GM21786 (cell line): ENCODE data around the gene ALG1.
"Not testable (repeated sequence)": the region's sequence is repeated elsewhere in the genome, so short reads cannot be mapped to it uniquely, and the experiment has no call there.

ENCODE experiments used
- ATAC-seq: cut with Tn5 transposase; IDR thresholded peaks from one replicate; pipeline ENCODE4 v1.9.1; 2021; ENCODE audit not compliant: unreplicated experiment

Gene ALG1

GRCh38 chr16:5044581-5044980, 27.1 kb upstream of the ALG1 start:
- ATAC-seq = not testable (repeated sequence)

GRCh38 chr16:5045499-5046115, 26.0 kb upstream of the ALG1 start:
- no peak for ATAC-seq

GRCh38 chr16:5046914-5047313, 24.7 kb upstream of the ALG1 start:
- ATAC-seq = no peak

- no peak for ATAC-seq
Measured at GRCh38 chr16:5054876-5055865, 16.5 kb upstream of the ALG1 start.

DNA sequence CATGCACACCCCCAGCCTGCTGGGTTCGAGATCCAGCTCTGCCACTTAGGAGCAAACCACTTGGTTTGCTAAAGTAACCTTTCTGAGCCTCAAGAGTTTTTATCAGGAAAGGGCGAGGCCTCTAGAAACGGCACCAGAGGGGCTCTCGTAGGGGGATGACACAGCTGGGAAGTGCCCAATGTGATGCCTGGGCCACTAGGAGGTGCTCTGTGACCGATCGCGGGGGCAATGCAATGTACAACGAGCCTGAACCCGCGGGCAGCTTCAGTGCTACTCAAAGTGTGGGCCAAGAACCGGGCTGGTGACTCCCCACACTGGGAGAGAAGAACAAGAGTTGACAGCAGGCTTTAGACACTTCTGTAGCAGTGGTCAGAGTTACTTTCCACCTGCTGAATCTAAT, 15.3 kb upstream of the ALG1 start:
- ATAC-seq = no peak

GRCh38 chr16:5058476-5058875, 13.2 kb upstream of the ALG1 start:
- ATAC-seq = no peak

DNA sequence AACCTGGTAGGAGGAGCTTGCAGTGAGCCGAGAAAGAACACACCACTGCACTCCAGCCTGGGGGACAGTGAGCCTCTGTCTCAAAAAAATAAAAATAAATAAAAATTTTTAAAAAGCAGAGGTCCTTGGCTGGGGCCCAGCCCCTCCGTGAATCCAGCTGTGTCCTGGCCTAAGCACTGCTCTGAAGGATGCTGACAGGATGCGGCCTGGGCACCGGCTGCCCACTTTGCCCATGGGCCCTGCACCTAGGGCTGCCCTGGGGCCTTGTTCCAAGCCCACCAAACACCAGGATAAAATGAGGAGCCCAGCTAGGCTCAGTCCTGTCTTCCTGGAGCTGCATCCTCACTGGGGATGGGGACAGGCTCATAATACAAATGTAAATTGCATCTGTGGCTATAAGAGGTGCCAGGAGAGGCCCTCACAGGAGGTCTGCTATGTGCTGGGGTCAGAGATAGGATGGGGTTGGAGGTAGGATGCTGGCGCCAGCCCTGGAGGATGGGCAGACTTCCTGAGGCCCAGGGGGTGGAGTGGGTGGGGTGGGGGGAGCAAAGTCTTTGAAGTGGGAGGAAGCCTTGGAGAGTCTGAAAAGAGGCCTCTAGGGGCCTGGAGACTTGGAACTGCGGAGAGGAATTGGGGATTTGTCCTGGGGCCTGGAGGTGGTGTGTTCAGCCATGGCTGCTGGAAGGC, 12.1 kb upstream of the ALG1 start:
- ATAC-seq = no peak

DNA sequence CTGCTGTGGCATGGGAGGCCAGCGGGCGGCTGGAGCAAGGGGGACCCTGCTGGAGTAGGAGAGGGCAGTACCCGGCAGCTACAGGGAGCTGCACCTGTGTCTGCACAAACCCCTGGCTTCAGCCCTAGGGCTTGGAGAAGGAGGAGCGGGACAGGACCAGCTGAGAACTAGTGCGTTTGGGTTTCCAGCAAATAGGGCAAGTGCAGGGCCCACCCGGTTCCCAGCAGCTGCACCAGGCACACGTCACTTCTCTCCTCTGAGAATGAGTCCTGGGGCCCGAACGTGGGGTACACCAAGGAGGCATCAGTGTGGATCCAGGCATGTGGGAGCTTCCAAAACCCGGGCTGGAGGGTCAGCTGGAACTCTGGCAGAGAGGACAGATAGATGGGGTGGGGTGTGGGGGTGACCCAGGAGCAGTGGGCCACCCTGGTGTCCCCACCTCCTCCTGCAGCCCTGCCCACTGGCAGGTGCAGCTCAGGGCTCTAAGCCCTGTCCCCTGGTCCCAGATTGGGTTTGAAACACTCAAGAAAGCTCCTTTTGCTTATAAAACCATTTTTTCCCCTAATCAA, 11.5 kb upstream of the ALG1 start:
- no peak for ATAC-seq

GRCh38 chr16:5062051-5062450, 9.6 kb upstream of the ALG1 start:
- no peak for ATAC-seq

DNA sequence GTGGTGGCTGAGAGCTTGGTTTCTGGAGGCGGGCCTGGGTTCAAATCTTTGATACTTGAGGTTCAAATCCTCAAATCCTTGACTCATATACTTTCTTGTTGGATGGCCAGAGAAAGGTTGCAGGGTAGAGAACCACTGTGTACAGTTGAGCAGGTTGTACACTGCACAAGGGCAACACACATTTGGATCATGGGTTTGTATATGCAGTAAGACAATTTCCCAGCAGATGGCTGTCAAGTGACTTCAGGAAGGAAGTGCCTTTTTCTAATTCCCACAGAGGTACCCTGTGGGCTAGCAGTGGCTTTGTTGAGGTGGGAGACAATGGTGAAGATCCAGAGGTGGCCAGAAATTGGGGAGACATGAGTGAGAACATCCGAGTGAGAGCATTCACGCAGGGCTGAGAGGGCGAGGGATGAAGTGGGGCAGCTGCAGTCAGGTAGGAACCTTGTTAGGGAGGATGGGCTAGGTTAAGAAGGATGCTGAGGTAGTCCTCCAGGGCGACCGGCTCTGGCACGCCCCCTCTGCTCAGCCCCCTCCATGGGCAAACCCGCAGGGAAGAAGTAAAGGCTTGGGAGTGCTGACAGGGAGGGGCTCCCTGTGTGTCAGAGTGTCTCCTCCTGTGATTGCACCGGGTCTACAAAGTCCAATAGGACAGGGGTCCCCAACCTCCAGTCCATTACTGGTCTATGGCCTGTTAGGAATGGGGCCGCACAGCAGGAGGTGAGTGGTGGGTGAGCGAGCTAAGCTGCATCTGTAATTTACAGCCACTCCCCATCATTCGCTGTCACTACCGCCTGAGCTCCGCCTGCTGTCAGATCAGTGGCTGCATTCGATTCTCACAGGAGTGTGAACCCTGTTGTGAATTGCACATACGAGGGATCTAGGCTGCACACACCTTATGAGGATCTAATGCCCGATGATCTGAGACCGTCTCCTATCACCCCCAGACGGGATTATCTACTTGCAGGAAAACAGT, 8.6 kb upstream of the ALG1 start:
- ATAC-seq = no peak

GRCh38 chr16:5064915-5065314, 6.7 kb upstream of the ALG1 start:
- no peak for ATAC-seq

- ATAC-seq = no peak
Measured at GRCh38 chr16:5065326-5065725, 6.3 kb upstream of the ALG1 start.

DNA sequence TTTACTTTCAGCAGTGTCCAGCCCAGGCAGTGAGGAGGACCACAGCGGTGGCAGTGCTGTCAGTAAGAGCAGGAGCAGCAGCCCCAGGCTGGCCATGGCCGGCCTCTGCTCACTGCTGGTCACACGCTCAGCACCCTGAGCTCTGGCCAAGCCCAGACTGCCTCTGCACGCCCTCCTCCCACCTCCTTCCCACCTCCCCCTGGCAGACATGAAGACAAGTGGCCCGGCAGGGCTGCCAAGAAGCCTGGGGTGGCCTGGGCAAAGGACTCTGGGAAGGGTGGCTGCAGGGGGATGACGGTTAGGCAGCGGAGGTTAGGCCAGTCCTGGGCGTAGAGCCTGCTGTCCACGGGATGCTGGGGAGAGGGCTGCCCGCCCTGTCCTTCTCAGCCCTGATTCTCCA, 5.8 kb upstream of the ALG1 start, which contains the start of gene C16orf89:
Gene C16orf89 (minus strand): TSS at position 144 of the 400 bp plus-strand sequence. CDS start 48 bp downstream, at position 96.
- no peak for ATAC-seq

DNA sequence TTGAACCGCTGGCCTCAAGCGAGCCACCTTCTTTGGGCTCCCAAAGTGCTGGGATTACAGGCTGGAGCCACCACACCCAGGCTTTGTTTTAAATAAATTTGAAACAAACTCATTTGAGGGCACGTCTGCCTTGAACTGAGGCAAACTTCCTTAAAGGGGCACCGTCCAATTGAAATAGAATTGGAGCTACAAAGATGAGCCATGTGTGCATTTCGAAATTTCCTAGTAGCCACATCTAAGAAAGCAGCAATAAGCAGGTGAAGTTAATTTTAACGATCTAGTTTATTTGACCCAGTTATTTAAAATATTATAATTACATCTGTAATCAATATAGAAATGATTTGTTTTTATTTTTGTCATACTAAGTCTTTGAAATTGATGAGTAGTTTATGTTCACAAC, 5.1 kb upstream of the ALG1 start:
- ATAC-seq = no peak

- no peak for ATAC-seq
Measured at GRCh38 chr16:5069048-5069447, 2.6 kb upstream of the ALG1 start.

DNA sequence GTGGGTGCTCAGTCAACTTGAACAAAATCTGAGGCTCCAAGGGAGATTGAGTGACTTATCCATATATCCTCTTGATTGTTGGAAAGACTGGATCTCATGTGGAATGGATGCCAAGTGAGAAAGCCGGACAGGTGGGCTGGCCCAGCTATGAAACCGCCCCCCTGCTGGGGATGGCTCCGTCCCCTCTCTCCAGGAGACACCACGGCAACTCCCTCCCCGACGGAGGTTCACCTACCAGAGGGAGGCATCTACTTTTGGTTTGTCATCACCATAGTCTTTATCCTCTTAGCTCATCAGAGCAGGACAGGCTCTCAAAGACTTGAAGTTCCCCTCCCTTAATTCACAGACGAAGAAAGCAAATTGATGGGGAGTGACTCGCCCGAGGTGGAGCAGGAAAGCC, 1.8 kb upstream of the ALG1 start:
- ATAC-seq = no peak

GRCh38 chr16:5070431-5071186, 1.0 kb upstream of the ALG1 start:
- ATAC-seq = no peak

- ATAC-seq = no peak
Measured at GRCh38 chr16:5071341-5071680, 332 bp upstream of the ALG1 start.
